Suprapubic skin (tissue), 4 donors: Measurements from ENCODE around the gene CBLB.

Source experiments
- POLR2A ChIP-seq, 2 donors: fragments of 450-650 bp; IDR thresholded peaks; one replicate each; pipeline ENCODE4 v1.6.1; 2017; ENCODE audit warnings: antibody characterized with exemption in 2 of 2, mild to moderate bottlenecking in 2 of 2, moderate library complexity in 2 of 2
- POLR2AphosphoS5 ChIP-seq, 3 donors: sonication (generic); formaldehyde crosslinking; IDR thresholded peaks; one replicate each; pipeline ENCODE4 v1.6.1; 2017; ENCODE audit warnings: antibody characterized with exemption in 3 of 3
- TF ChIP-seq, protein P1 (sequence below), 2 donors: fragments of 200-600 bp in 1 of 2; fragments of 450-650 bp in 1 of 2; sonication (generic) in 1 of 2; IDR thresholded peaks; one replicate each; pipeline ENCODE4 v1.5.1; 2016 to 2019; ENCODE audit warnings: antibody characterized with exemption in 2 of 2, mild to moderate bottlenecking in 1 of 2, moderate library complexity in 1 of 2

DNA sequence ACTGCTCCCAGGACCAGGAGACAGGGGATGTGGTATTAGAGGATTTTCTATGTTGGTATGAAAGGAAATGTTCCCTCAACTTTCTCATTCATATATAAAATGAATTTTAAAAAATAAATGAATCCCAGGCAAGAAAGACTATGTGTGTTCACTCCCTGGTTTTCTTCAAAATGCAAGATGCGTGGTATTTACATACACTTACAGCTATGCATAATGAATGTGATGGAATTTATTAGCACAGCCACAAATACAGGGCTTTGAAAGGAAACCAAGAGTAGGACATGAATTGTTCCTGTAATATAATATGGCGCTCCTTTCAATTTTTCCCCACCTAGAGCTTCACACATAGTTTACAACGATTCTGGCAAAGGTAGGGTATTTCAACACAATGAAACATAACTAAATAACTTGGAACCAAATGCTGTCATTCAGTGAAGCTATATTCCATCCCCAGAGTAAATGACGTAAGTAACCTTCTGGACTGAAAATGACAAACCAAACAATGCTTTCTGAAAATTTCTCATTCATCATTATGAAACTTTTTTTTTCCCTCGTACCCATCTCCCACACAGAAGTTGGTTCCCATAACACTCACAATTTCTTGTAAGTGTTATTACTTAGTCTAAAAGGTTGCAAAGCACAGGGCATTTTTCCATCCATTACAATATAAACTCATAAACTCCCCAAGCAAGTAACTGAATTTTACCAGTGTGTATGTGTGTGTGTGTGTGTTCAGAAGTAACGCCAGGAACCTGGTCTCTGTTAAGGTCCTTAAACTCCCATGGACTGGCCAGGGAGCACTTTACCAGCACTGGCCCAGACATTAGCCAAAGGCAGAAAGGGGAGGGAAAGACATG is 41.8 kb downstream of the CBLB start:
- TF ChIP-seq, protein P1, sequence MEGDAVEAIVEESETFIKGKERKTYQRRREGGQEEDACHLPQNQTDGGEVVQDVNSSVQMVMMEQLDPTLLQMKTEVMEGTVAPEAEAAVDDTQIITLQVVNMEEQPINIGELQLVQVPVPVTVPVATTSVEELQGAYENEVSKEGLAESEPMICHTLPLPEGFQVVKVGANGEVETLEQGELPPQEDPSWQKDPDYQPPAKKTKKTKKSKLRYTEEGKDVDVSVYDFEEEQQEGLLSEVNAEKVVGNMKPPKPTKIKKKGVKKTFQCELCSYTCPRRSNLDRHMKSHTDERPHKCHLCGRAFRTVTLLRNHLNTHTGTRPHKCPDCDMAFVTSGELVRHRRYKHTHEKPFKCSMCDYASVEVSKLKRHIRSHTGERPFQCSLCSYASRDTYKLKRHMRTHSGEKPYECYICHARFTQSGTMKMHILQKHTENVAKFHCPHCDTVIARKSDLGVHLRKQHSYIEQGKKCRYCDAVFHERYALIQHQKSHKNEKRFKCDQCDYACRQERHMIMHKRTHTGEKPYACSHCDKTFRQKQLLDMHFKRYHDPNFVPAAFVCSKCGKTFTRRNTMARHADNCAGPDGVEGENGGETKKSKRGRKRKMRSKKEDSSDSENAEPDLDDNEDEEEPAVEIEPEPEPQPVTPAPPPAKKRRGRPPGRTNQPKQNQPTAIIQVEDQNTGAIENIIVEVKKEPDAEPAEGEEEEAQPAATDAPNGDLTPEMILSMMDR (IDR thresholded peaks at IDR 0.05), result no peak
- TF ChIP-seq POLR2A (IDR thresholded peaks at IDR 0.05) (no peak), POLR2AphosphoS5 (IDR thresholded peaks at IDR 0.05) (no peak)
